GM10248 (cell line): ENCODE measurements around the gene HNRNPA3.

Experiments used
- CTCF ChIA-PET: fragments of 300-600 bp; sonication (Branson Sonifier 250); formaldehyde crosslinking; extraction: SDS; loops from one replicate; lab custom pipeline; 2021; ENCODE audit warnings: antibody characterized with exemption; lab: Yijun Ruan, JAX
- POLR2A ChIA-PET: fragments of 350-650 bp; sonication (Branson Sonifier 250); formaldehyde crosslinking; extraction: SDS; loops from one replicate; lab custom pipeline; 2020; ENCODE audit warnings: antibody characterized with exemption; lab: Yijun Ruan, JAX
- DNase-seq: peaks from one replicate; pipeline ENCODE4 v3.0.0; 2012; ENCODE audit errors: extremely low spot score
- CTCF ChIP-seq: IDR thresholded peaks from 2 replicates; pipeline ENCODE4 v1.5.1; 2012; ENCODE audit warnings: mild to moderate bottlenecking, low read depth; ENCODE audit errors: extremely low read depth, missing control alignments, control extremely low read depth

HNRNPA3 gene

GRCh38 chr2:177256026-177256425 is 43.4 kb downstream of the HNRNPA3 start:
- ChIA-PET CTCF (interaction anchor here (1.2 to 2.3 kb wide), 2 partner anchors 7 to 18 kb away, joined by 3 to 14 read pairs; no protein-coding TSS in a partner anchor), POLR2A (interaction anchor here (1.4 kb wide), 1 partner anchor 9 kb away, joined by 5 read pairs; the partner anchor contains the start of gene NFE2L2)
- no peak for TF ChIP-seq CTCF
- no peak for DNase-seq

- DNase-seq, result no peak
- ChIA-PET POLR2A (no interaction called here), CTCF (interaction anchor here (1.2 kb wide), 1 partner anchor 160 kb away, joined by 3 read pairs; no protein-coding TSS in a partner anchor)
- no peak for TF ChIP-seq CTCF
Measured at GRCh38 chr2:177256695-177257094, 44.1 kb downstream of the HNRNPA3 start.

- POLR2A ChIA-PET, result no interaction called here
- TF ChIP-seq CTCF, result no peak
- CTCF ChIA-PET, result interaction anchor here (1.2 kb wide), 1 partner anchor 159 kb away, joined by 3 read pairs; no protein-coding TSS in a partner anchor
- DNase-seq, result no peak
Measured at GRCh38 chr2:177257471-177257870, 44.9 kb downstream of the HNRNPA3 start.

GRCh38 chr2:177258059-177258458 is 45.5 kb downstream of the HNRNPA3 start:
- POLR2A ChIA-PET, result no interaction called here

GRCh38 chr2:177260379-177260778 is 47.8 kb downstream of the HNRNPA3 start:
- DNase-seq, result no peak
- ChIA-PET POLR2A (interaction anchor here (1.3 kb wide), 1 partner anchor 63 kb away, joined by 3 read pairs; no protein-coding TSS in a partner anchor), CTCF (interaction anchor here (0.6 to 2.4 kb wide), 3 partner anchors 33 to 464 kb away, joined by 3 to 6 read pairs (median 3); no protein-coding TSS in a partner anchor)
- TF ChIP-seq CTCF, result no peak

More at GRCh38 chr2:177258059-177258458, 45.5 kb downstream of the HNRNPA3 start:
- no peak for TF ChIP-seq CTCF
- CTCF ChIA-PET, result no interaction called here
- DNase-seq, result no peak

- CTCF ChIA-PET, result interaction anchor here (2.4 to 6.0 kb wide), 2 partner anchors 34 to 97 kb away, joined by 6 to 37 read pairs; no protein-coding TSS in a partner anchor
- DNase-seq, result no peak
- POLR2A ChIA-PET, result interaction anchor here (0.7 to 1.3 kb wide), 2 partner anchors 64 to 302 kb away, joined by 3 to 4 read pairs; no protein-coding TSS in a partner anchor
- no peak for TF ChIP-seq CTCF
Measured at GRCh38 chr2:177261116-177262060, 48.8 kb downstream of the HNRNPA3 start.
